Measurements from ENCODE around the gene SERINC5. TPM values are rescaled to one million over a fixed set of nuclear protein-coding genes. Genes with fewer than 3 reads are reported as not detected.

SERINC5 gene
- total and polyA plus RNA-seq, 3 experiments from 2014 or later = 13.7 to 33.3 (median 32.9) TPM

DNA sequence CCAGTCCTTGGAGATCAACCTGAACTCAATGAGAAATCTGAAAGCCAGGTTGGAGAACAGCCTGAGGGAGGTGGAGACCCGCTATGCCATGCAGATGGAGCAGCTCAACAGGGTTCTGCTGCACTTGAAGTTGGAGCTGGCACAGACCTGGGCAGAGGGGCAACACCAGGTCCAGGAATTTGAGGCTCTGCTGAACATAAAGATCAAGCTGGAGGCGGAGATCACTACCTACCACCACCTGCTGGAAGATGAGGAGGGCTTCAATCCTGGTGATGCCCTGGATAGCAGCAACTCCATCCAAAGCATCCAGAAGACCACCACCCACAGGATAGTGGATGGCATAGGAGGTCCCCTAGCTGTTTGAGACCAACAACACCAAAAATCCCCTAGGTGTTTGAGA is 33.5 kb upstream of the SERINC5 start:
- Histone ChIP-seq H3K4me3 (ENCODE audit: low read length) (no peak overlapping the region), H3K27ac (ENCODE audit: low read depth, low read length) (no peak overlapping the region), H3K27me3 (ENCODE audit: insufficient read depth, low read length, poor library complexity, severe bottlenecking) (no peaks in the 10 kb centered on the region), H3K4me1 (ENCODE audit: insufficient read depth, low read length) (peaks cover 4% of the 10 kb centered on the region), H3K9me3 (ENCODE audit: low read length) (no peaks in the 10 kb centered on the region), H3K36me3 (ENCODE audit: insufficient read depth, low read length) (no peaks in the 10 kb centered on the region)
- Mint-ChIP-seq H3K27ac (no peak overlapping the region), H3K4me3 (no peak overlapping the region), H3K27me3 (peaks cover 0 to 5% of the 10 kb centered on the region in 2 donors), H3K4me1 (peaks cover 4 to 10% (median 9%) of the 10 kb centered on the region in 3 donors), H3K9me3 (no peaks in the 10 kb centered on the region), H3K36me3 (no peaks in the 10 kb centered on the region)
- CTCF ChIA-PET = interaction anchor here (0.6 kb wide), 1 partner anchor 55 kb away, joined by 3 read pairs; no protein-coding TSS in a partner anchor
- DNase-seq = no peak
- POLR2A ChIA-PET = no interaction called here

GRCh38 chr5:80288177-80288576 is 32.3 kb upstream of the SERINC5 start:
- Mint-ChIP-seq H3K27me3 (peaks cover 0 to 5% of the 10 kb centered on the region in 2 donors), H3K27ac (no peak overlapping the region), H3K4me1 (peaks cover 4 to 12% (median 10%) of the 10 kb centered on the region in 3 donors), H3K9me3 (no peaks in the 10 kb centered on the region), H3K4me3 (no peak overlapping the region), H3K36me3 (no peaks in the 10 kb centered on the region)
- H3K27ac ChIP-seq (ENCODE audit: low read depth, low read length) = no peak overlapping the region
- DNase-seq = no peak
- ChIA-PET CTCF (interaction anchor here (1.0 to 1.1 kb wide), 2 partner anchors 19 to 171 kb away, joined by 3 read pairs; no protein-coding TSS in a partner anchor), POLR2A (no interaction called here)
- H3K4me3 ChIP-seq (ENCODE audit: low read length) = no peak overlapping the region
- H3K27me3 ChIP-seq (ENCODE audit: insufficient read depth, low read length, poor library complexity, severe bottlenecking) = no peaks in the 10 kb centered on the region
- no peaks in the 10 kb centered on the region for H3K9me3 ChIP-seq (ENCODE audit: low read length)
- no peaks in the 10 kb centered on the region for H3K36me3 ChIP-seq (ENCODE audit: insufficient read depth, low read length)
- H3K4me1 ChIP-seq (ENCODE audit: insufficient read depth, low read length) = peaks cover 4% of the 10 kb centered on the region

DNA sequence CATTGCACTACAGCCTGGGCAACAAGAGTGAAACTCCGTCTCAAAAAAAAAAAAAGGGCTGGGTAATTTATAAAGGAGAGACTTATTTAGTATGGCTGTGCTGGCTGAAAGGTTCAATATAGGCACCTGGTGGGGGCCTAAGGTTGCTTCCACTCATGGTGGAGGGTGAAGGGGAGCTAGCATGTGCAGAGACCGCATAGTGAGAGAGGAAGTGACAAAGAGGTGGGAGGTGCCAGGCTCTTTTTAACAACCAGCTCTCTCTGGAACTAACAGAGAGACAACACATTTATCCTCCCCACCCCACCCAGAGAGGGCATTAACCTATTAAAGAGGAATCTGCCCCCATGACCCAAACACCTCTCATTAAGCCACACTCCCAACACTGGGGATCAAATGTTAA is 28.9 kb upstream of the SERINC5 start:
- ChIA-PET POLR2A (interaction anchor here (0.7 kb wide), 1 partner anchor 650 kb away, joined by 4 read pairs; no protein-coding TSS in a partner anchor), CTCF (interaction anchor here (0.9 to 1.5 kb wide), 2 partner anchors 193 to 202 kb away, joined by 3 to 7 read pairs; no protein-coding TSS in a partner anchor)
- Histone ChIP-seq H3K9me3 (ENCODE audit: low read length) (no peaks in the 10 kb centered on the region), H3K36me3 (ENCODE audit: insufficient read depth, low read length) (no peaks in the 10 kb centered on the region), H3K4me3 (ENCODE audit: low read length) (no peak overlapping the region), H3K27ac (ENCODE audit: low read depth, low read length) (no peak overlapping the region), H3K4me1 (ENCODE audit: insufficient read depth, low read length) (peaks cover 4% of the 10 kb centered on the region), H3K27me3 (ENCODE audit: insufficient read depth, low read length, poor library complexity, severe bottlenecking) (no peaks in the 10 kb centered on the region)
- peaks cover 0 to 4% of the 10 kb centered on the region in 2 donors for H3K27me3 Mint-ChIP-seq
- peaks cover 4 to 16% (median 10%) of the 10 kb centered on the region in 3 donors for H3K4me1 Mint-ChIP-seq
- no peak overlapping the region for H3K4me3 Mint-ChIP-seq
- peak in 1 of 5 donors; percentile 49 for DNase-seq
- H3K9me3 Mint-ChIP-seq = no peaks in the 10 kb centered on the region
- peak overlapping the region in 2 of 8 donors; percentile 14 to 22 for H3K27ac Mint-ChIP-seq
- H3K36me3 Mint-ChIP-seq = no peaks in the 10 kb centered on the region

DNA sequence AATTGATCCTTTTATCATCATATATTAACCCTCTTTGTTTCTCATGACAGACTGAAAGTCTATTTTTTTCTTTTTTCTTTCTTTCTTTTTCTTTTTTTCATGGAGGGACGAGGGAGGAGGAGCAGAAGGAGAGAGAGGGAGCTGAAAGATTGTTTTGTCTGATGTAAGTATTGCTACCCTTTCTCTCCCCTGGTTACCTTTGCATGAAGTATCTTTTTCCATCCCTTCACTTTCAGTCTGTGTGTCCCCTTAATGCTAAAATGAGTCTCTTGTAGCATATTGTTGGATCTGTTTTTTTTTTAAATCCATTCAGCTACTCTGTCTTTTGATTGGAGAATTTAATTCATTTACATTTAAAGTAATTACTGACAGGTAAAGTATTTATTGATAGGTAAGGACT is 27.5 kb upstream of the SERINC5 start:
- Mint-ChIP-seq H3K27me3 (peaks cover 0 to 4% of the 10 kb centered on the region in 2 donors), H3K36me3 (no peaks in the 10 kb centered on the region), H3K4me1 (peaks cover 4 to 16% (median 10%) of the 10 kb centered on the region in 3 donors), H3K9me3 (no peaks in the 10 kb centered on the region), H3K27ac (no peak overlapping the region), H3K4me3 (no peak overlapping the region)
- ChIA-PET POLR2A (no interaction called here), CTCF (interaction anchor here (1.0 kb wide), 1 partner anchor 200 kb away, joined by 3 read pairs; no protein-coding TSS in a partner anchor)
- Histone ChIP-seq H3K36me3 (ENCODE audit: insufficient read depth, low read length) (no peaks in the 10 kb centered on the region), H3K4me1 (ENCODE audit: insufficient read depth, low read length) (peaks cover 4% of the 10 kb centered on the region), H3K27me3 (ENCODE audit: insufficient read depth, low read length, poor library complexity, severe bottlenecking) (no peaks in the 10 kb centered on the region), H3K4me3 (ENCODE audit: low read length) (no peak overlapping the region), H3K27ac (ENCODE audit: low read depth, low read length) (no peak overlapping the region), H3K9me3 (ENCODE audit: low read length) (no peaks in the 10 kb centered on the region)
- DNase-seq = no peak

DNA sequence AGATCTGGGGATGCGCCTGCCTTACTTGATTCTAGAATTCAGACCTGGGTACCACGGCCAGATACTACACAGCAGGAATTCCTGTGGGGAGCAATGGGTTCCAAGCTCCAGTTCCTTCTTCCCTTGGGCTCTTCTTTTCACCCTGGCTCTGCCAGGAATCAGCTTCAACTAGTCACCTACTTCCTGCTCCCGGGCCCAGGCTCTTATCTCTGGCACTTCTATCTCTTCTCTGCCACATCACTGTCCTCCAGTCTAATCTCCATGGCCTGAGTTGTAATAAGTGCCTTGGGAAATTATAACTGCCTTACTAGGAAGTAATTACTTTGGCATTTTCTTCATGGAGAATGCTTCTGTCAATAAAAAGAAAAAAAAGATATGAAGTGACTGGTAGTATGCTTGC is 26.2 kb upstream of the SERINC5 start:
- H3K27ac Mint-ChIP-seq = no peak overlapping the region
- no peak for DNase-seq
- peaks cover 4 to 16% (median 10%) of the 10 kb centered on the region in 3 donors for H3K4me1 Mint-ChIP-seq
- Histone ChIP-seq H3K9me3 (ENCODE audit: low read length) (no peaks in the 10 kb centered on the region), H3K4me1 (ENCODE audit: insufficient read depth, low read length) (peaks cover 4% of the 10 kb centered on the region), H3K27ac (ENCODE audit: low read depth, low read length) (no peak overlapping the region), H3K27me3 (ENCODE audit: insufficient read depth, low read length, poor library complexity, severe bottlenecking) (no peaks in the 10 kb centered on the region), H3K4me3 (ENCODE audit: low read length) (no peak overlapping the region), H3K36me3 (ENCODE audit: insufficient read depth, low read length) (no peaks in the 10 kb centered on the region)
- ChIA-PET POLR2A (no interaction called here), CTCF (interaction anchor here (1.3 to 1.9 kb wide), 2 partner anchors 190 to 191 kb away, joined by 3 to 4 read pairs; no protein-coding TSS in a partner anchor)
- no peak overlapping the region for H3K4me3 Mint-ChIP-seq
- H3K36me3 Mint-ChIP-seq = no peaks in the 10 kb centered on the region
- H3K9me3 Mint-ChIP-seq = no peaks in the 10 kb centered on the region
- H3K27me3 Mint-ChIP-seq = peaks cover 0 to 4% of the 10 kb centered on the region in 2 donors

DNA sequence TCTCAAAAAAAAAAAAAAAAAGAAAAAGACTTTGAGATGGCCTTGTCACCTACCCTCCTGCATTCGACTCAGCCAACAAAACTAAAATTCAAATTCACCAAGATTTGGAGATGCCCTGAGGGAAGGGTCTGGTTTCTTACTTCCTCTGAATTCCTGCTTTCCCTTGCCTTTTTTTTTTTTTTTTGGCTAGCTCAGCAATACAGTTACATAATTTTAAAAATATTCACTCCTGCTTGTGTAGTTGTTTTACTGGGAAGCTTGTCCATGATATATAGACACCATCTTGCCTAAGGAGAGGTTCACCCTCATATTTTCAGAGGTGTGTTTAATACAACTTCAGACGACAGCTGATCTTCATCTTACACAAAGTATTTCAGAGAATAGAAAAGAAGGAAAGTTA is 21.3 kb upstream of the SERINC5 start:
- H3K4me3 Mint-ChIP-seq = no peak overlapping the region
- Histone ChIP-seq H3K27ac (ENCODE audit: low read depth, low read length) (no peak overlapping the region), H3K9me3 (ENCODE audit: low read length) (no peaks in the 10 kb centered on the region), H3K4me3 (ENCODE audit: low read length) (no peak overlapping the region), H3K36me3 (ENCODE audit: insufficient read depth, low read length) (no peaks in the 10 kb centered on the region), H3K27me3 (ENCODE audit: insufficient read depth, low read length, poor library complexity, severe bottlenecking) (no peaks in the 10 kb centered on the region), H3K4me1 (ENCODE audit: insufficient read depth, low read length) (peaks cover 4% of the 10 kb centered on the region)
- H3K27me3 Mint-ChIP-seq = peaks cover 4% of the 10 kb centered on the region in 2 donors
- ChIA-PET POLR2A (interaction anchor here (0.6 to 0.7 kb wide), 4 partner anchors 21 to 175 kb away, joined by 3 to 4 read pairs (median 4); no protein-coding TSS in a partner anchor), CTCF (interaction anchor here (0.7 to 5.8 kb wide), 2 partner anchors 107 to 186 kb away, joined by 3 to 47 read pairs; no protein-coding TSS in a partner anchor)
- H3K9me3 Mint-ChIP-seq = no peaks in the 10 kb centered on the region
- DNase-seq = no peak
- H3K36me3 Mint-ChIP-seq = peaks cover 0 to 1% (median 0%) of the 10 kb centered on the region in 3 donors
- no peak overlapping the region for H3K27ac Mint-ChIP-seq
- H3K4me1 Mint-ChIP-seq = peaks cover 2 to 5% (median 4%) of the 10 kb centered on the region in 3 donors

- H3K36me3 ChIP-seq (ENCODE audit: insufficient read depth, low read length) = no peaks in the 10 kb centered on the region
- ChIA-PET CTCF (interaction anchor here (0.6 to 5.8 kb wide), 7 partner anchors 22 to 193 kb away, joined by 3 to 47 read pairs (median 4); no protein-coding TSS in a partner anchor), POLR2A (no interaction called here)
- H3K27ac ChIP-seq (ENCODE audit: low read depth, low read length) = no peak overlapping the region
- Mint-ChIP-seq H3K9me3 (no peaks in the 10 kb centered on the region), H3K4me1 (peaks cover 5 to 9% (median 6%) of the 10 kb centered on the region in 3 donors), H3K27ac (no peak overlapping the region), H3K4me3 (no peak overlapping the region), H3K36me3 (peaks cover 0 to 1% (median 0%) of the 10 kb centered on the region in 3 donors), H3K27me3 (peaks cover 0 to 4% of the 10 kb centered on the region in 2 donors)
- no peak for DNase-seq
- H3K27me3 ChIP-seq (ENCODE audit: insufficient read depth, low read length, poor library complexity, severe bottlenecking) = no peaks in the 10 kb centered on the region
- no peak overlapping the region for H3K4me3 ChIP-seq (ENCODE audit: low read length)
- H3K4me1 ChIP-seq (ENCODE audit: insufficient read depth, low read length) = peaks cover 11% of the 10 kb centered on the region
- no peaks in the 10 kb centered on the region for H3K9me3 ChIP-seq (ENCODE audit: low read length)
These were observed 20.3 kb upstream of the SERINC5 start for GRCh38 chr5:80276186-80276585.

GRCh38 chr5:80275347-80275746 is 19.5 kb upstream of the SERINC5 start:
- no peaks in the 10 kb centered on the region for H3K9me3 ChIP-seq (ENCODE audit: low read length)
- no peak overlapping the region for H3K4me3 Mint-ChIP-seq
- no peaks in the 10 kb centered on the region for H3K36me3 ChIP-seq (ENCODE audit: insufficient read depth, low read length)
- CTCF ChIA-PET = interaction anchor here (0.6 to 5.8 kb wide), 15 partner anchors 13 to 192 kb away, joined by 3 to 47 read pairs (median 3); partner anchors contain the start of gene SERINC5
- H3K36me3 Mint-ChIP-seq = peaks cover 0 to 1% (median 0%) of the 10 kb centered on the region in 3 donors
- H3K9me3 Mint-ChIP-seq = no peaks in the 10 kb centered on the region
- H3K4me1 Mint-ChIP-seq = peaks cover 7 to 12% (median 8%) of the 10 kb centered on the region in 3 donors
- H3K27me3 ChIP-seq (ENCODE audit: insufficient read depth, low read length, poor library complexity, severe bottlenecking) = no peaks in the 10 kb centered on the region
- POLR2A ChIA-PET = interaction anchor here (0.7 kb wide), 1 partner anchor 96 kb away, joined by 5 read pairs; no protein-coding TSS in a partner anchor
- H3K27me3 Mint-ChIP-seq = peaks cover 0 to 4% of the 10 kb centered on the region in 2 donors
- H3K4me1 ChIP-seq (ENCODE audit: insufficient read depth, low read length) = peaks cover 20% of the 10 kb centered on the region
- DNase-seq = peak in 2 of 5 donors; percentile 16 to 58
- H3K27ac ChIP-seq (ENCODE audit: low read depth, low read length) = no peak overlapping the region
- H3K4me3 ChIP-seq (ENCODE audit: low read length) = no peak overlapping the region
- no peak overlapping the region for H3K27ac Mint-ChIP-seq
